Uterus (tissue), 2 donors: ENCODE data around the gene PLCZ1.

Experiments
- CTCF ChIP-seq, 4 experiments: fragments of 200-600 bp in 2 of 4; fragments of 450-650 bp in 2 of 4; sonication (generic) in 2 of 4; IDR thresholded peaks; one replicate each; pipeline ENCODE4 v1.5.1; 2016 to 2019; ENCODE audit warnings: antibody characterized with exemption in 4 of 4, mild to moderate bottlenecking in 2 of 4, moderate library complexity in 1 of 4
- POLR2A ChIP-seq, 2 donors: fragments of 450-650 bp; IDR thresholded peaks; one replicate each; pipeline ENCODE4 v1.6.1; 2016; ENCODE audit warnings: antibody characterized with exemption in 2 of 2, mild to moderate bottlenecking in 1 of 2, moderate library complexity in 1 of 2

GRCh38 chr12:18703911-18704310 is 33.9 kb downstream of the PLCZ1 start:
- TF ChIP-seq CTCF (IDR thresholded peaks at IDR 0.05) (no peak), POLR2A (IDR thresholded peaks at IDR 0.05) (no peak)
